GM12891 (cell line): ENCODE data around the gene FSTL5.

Source experiments
- POLR2A ChIP-seq: IDR thresholded peaks from 2 replicates; pipeline ENCODE4 v1.6.1; 2011; ENCODE audit warnings: low read depth, low read length, control low read depth
- SPI1 ChIP-seq: IDR thresholded peaks from 2 replicates; pipeline ENCODE4 v1.6.1; 2011; ENCODE audit warnings: low read depth, low read length, control low read depth
- TAF1 ChIP-seq: IDR thresholded peaks from 2 replicates; pipeline ENCODE4 v1.6.1; 2011; ENCODE audit warnings: low read depth, low read length, control low read depth

DNA sequence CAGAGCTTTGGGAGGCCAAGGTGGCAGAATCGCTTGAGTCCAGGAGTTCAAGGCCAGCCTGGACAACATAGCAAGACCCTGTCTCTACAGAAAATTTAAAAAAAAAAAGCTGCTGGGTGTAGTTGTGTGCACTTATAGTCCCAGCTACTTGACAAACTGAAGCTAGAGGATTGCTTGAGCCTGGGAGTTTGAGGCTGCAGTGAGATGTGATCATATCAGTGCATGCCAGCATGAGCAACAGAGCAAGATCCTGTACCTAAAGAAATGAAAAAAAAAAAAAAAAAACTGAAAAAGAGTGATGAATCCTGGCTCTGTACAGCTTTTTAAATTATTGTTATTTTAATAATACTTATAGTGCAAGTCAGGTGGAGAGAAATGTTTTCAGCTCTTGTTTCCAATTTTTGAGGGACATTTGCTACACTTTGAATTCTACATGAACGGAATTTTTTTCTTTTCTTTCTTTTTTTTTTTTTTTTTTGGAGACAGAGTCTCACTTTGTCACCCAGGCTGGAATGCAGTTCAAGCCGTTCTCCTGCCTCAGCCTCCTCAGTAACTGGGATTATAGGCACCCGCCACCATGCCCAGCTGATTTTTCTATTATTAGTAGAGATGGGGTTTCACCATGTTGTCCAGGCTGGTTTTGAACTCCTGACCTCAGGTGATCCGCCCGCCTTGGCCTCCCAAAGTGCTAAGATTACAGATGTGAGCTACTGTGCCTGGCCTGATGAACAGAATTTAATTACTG is 215.6 kb downstream of the FSTL5 start:
- TF ChIP-seq POLR2A = no peak
- no peak for TF ChIP-seq TAF1
- TF ChIP-seq SPI1 = no peak
